CD4-positive, alpha-beta T cell treated with Interleukin-17A for 4 hours (primary cell): ENCODE data around the gene RAB10.
"Not testable (repeated sequence)": the region's sequence is repeated elsewhere in the genome, so short reads cannot be mapped to it uniquely, and the experiment has no call there.

ENCODE experiments used
- DNase-seq: peaks from one replicate; pipeline ENCODE4 v3.0.0-alpha.2; 2020; ENCODE audit warnings: mixed read lengths

Gene RAB10

GRCh38 chr2:26061539-26061938 is 27.7 kb downstream of the RAB10 start:
- no peak for DNase-seq

DNA sequence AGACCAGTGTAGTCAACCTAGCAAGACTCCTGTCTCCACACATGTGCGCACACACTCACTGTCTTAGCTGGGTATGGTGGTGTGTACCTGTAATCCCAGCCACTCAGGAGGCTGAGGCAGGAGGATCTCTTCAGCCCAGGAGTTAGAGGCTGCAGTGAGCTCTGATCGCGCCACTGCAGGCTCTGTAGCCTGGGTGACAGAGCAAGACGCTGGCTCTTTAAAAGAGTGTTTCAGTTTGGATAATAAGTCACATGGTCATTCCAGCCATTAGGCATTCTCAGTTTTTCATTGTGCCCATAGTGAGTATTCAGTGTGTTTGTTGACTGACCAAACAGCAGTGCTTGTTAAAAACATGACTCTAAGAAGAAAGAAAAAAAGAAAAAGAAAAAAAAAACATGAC is 31.0 kb downstream of the RAB10 start:
- DNase-seq: no peak

DNA sequence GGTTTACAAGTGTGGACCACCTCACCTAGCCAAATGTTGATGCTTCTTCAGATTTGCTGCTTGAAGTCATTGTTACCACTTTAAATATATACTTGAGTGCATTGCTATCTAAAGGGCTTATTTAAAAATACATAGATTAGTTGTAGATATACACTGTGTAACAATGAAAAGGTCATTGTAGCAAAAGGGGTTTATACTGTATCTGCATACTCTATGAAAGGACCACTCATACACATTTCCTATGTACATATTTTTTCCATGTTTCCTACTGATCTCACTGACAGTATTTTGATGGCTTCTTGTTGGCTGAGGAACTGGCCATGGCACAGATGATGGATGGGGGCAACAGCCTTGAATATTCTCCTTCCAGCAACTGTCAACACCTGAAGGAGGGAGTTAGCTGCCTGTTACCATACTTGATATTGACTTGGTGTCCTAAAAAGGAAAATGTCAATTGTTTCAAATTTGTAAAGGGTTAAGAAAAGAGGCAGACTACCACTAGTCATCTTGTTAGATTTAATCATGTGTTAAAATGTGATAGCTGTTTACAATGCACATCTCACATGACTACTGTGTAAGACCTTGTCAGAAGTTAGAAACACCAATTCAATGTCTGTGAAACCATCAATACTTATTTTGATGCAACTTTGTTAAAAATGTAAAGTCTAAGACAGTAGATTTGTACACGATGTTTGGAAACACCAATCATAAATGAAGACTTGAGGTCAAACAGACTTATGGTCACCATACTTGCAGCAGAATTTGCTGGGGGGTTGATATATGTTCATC is 33.5 kb downstream of the RAB10 start:
- no peak for DNase-seq

DNA sequence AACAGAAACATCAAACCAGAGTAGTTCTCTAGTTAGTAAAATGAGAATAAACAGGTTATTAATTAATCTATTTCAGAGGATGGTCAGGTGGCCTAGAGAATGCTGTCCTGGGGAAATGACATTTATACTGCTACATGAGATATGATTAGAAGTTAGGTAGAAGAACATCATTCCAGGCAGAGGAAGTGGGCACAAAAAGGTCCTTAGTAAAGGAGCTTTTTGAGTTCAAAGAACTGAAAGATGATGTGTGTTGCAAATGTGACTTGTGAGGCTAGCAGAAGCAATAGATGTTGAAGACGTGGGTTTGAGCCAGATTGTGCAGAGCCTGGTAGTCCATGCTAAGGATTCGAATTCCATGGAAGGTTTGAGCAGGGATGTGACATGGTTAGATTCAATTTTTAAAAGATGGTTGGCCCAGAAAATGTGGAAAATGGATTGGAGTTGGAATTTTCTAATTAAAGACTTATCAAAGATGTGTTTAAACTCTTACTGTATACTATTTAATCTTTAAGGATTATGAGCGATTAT is 34.2 kb downstream of the RAB10 start:
- no peak for DNase-seq

GRCh38 chr2:26068602-26069298 is 34.9 kb downstream of the RAB10 start:
- peak; percentile 49 for DNase-seq

DNA sequence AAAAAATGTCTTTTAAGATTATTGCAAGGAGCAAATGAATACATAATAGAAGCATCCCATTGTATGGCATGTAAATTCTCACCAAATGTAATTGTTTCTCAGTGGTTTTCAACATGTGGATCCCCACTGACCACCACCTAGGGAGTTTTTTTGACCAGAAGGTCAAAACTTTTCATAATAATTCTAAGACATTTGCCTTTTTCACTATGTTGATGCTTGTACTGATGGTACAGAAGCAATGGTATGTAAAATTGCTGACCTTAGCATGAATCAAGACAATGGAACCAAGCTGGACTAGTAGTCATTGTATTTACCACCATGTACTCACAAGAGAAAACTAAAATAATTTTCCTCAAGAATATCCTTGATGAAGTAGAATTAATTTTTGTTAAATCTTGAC is 36.8 kb downstream of the RAB10 start:
- no peak for DNase-seq

GRCh38 chr2:26072925-26073768 is 39.3 kb downstream of the RAB10 start:
- no peak for DNase-seq

GRCh38 chr2:26073830-26074229 is 39.9 kb downstream of the RAB10 start:
- DNase-seq: no peak

- DNase-seq: no peak
Observed at GRCh38 chr2:26074676-26075075, 40.8 kb downstream of the RAB10 start.

DNA sequence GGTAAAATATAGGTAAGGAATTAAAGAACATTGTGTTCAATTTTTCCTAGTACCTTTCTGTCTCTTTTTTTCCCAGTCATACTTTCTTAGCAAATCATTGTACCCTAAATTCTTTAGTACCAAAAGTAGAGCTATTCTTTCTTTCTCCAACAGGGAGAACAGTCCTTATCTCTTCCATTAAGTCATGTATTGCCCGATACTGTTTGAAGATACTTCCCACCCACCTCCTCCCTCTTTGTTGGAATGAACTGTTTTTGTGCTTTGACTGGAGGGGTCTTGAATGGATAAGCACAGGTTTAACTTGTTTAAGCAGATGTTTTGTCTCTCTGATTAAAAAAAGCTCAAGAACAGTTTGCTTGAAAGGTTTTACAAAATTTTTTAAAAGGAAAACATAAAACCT is 41.3 kb downstream of the RAB10 start:
- no peak for DNase-seq

DNA sequence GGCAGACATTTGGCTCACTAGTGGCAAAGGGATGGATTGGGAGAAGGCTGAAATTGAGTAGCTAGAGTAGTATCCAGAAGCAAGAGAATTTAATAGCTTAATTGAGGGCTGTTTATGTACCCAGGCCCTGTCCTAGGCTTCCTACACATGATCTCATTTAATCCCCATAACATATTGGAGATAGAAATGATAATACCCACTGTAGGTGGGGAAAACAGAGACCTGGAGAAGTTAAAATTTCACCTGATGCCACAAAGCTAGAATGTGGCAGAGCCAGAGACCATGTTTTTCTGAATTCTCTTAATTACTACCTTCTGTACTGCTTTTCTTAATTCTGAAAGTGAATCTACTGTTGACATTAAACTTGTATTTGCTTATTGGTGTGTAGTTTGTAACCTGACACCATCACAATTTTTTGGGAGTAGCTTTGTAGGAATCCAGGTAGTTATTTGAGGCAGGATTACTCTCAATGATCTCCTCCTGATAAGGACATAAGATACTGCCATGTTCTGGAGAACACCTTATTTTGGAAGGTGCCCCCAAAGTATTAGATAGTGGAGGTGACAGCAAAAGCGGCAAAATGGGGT is 42.2 kb downstream of the RAB10 start:
- DNase-seq: no peak

DNA sequence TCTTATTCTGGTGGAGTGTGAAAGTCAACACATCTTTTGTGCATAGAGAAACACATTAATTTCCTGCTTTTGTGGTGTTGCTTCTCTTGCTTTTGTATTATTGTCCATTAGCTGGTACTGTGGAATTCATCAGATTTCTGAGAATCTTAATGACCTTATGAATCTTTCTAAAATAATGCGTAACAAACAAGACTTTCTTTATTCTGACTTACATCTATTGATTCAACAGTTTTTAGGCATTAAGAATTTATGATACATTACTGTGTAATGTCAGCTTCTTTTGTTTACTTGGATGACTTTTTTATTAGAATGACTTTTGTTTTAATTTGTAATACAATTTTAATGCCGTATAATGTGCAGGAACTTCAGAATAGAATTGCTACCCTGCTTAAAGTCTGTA is 43.4 kb downstream of the RAB10 start:
- no peak for DNase-seq

DNA sequence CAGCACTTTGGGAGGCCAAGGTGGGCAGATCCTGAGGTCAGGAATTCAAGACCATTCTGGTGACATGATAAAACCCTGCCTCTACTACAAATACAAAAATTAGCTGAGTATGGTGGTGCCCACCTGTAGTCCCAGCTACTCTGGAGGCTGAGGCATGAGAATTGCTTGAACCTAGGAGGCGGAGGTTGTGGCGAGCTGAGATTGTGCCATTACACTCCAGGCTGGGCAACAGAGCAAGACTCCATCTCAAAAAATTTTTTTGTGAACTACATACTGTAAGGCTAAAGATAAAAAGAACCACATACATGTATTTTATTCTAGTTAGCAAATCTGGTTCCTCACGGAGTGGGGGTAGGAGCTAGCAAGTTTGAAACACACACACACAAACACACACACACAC is 45.1 kb downstream of the RAB10 start:
- no peak for DNase-seq

DNA sequence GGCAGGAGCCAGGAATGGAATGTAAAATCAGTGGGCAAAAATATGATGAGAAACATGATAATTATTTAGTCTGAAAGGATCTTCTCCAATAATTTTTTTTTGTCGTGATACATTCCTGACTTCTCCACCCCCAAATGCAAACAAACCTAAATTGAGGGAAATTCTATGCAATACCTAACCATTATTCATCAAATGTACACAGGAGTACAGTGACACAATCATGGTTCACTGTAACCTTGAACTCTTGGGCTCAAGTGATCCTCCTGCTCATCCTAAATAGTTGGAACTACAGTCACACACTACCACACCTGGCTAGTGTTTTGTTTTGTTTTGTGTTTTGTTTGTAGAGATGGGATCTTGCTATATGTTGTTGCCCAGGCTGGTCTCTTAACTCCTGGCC is 46.5 kb downstream of the RAB10 start:
- no peak for DNase-seq

DNA sequence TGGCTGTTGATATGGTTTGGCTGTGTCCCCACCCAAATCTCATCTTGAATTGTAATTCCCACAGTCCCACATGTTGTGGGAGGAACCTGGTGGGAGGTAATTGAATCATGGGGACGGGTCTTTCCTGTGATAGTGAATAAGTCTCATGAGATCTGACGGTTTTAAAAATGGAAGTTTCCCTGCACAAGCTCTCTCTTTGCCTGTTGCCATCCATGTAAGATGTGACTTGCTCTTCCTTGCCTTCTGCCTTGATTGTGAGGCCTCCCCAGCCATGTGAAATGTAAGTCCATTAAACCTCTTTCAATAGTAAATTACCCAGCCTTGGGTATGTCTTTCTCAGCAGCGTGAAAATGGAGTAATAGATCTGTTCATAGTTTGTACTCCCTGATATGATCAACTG is 47.0 kb downstream of the RAB10 start:
- DNase-seq: not testable (repeated sequence)

DNA sequence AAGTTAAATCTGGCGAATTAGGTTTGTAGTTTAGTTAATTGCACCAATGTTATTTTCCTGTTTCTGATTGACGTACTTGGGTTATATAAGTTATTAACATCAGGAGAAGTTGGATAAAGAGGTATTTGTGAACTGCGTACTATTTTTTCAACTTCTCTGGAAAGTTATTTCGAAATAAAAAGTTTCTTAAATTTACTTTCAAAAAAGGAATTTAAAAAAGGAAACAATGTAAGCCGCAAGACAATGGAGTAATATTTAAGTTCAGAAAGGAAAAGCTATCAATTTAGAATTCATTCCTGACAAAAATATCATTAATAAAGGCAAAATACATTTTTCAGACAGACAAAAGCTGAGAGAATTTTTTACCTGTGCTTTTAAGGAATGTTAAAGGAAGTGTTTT is 47.7 kb downstream of the RAB10 start:
- DNase-seq: no peak

- no peak for DNase-seq
Observed at GRCh38 chr2:26086155-26086637, 52.3 kb downstream of the RAB10 start.

GRCh38 chr2:26086779-26087178 is 52.9 kb downstream of the RAB10 start:
- DNase-seq: no peak

DNA sequence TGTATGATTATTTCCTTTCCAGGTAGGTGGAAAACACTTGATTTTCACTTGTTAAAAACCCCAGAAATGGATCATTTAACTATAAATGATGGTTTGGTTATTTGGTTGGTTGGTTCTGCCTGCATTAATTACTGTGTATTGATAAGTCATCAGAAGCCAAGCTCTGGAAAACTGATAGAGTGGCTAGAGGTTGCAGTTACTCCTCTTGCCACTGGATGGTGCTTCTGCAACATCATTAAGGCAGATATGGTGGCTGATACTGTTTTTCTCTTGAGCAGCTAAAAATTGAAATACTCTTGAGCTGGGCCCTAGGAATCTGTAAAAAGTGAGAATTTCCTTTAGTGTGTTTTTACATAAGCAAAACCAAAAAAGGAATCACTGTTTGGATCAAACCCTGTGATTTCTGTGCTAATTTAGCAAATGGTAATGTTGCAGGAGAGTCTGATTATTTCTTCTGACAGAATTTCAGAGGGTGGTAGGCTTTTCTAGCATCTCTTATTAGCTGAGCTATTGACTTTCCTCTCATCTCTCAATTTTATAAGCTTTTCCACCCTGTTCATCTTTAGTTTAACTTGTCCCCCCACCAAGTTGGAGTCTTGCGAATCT is 54.3 kb downstream of the RAB10 start:
- peak; percentile 30 for DNase-seq

- not testable (repeated sequence) for DNase-seq
Observed at GRCh38 chr2:26088931-26089330, 55.0 kb downstream of the RAB10 start.

DNA sequence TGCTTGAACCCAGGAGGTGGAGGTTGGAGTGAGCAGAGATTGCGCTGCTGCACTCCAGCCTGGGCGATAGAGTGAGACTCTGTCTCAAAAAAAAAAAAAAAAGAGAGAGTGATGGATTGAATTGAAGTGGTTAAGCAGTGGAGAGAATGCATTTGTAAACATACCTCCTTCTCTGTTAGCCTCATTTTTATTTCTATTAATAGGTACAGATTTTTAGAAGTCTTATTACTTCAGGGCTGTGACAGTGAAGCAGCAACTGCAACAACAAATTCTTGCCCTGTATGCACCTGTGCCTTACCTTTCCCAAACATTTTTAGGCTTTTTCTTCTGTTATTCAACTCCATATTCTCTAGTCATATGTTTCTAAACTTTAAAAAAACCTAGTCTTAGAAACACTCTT is 55.5 kb downstream of the RAB10 start:
- DNase-seq: no peak

DNA sequence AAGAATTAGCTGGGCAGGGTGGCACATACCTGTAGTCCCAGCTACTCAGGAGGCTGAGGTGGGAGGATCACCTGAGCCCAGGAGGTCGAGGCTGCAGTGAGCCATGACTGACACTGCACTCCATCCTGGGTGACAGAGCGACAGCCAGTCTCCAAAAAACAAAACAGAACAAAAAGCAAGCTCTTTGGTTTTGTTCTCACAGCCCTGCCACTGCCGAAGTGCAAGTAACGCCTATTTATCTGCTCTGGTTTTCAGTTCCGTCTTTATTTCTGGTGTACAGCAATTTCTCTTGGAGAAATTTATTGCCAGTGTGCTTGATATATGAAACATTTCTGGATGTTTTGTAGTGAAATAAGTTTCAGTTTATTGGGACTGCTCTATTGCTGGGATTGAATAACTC is 61.9 kb downstream of the RAB10 start:
- no peak for DNase-seq
